K562 (cell line): Measurements from ENCODE around the gene SERPIND1. TPM values are rescaled to one million over a fixed set of nuclear protein-coding genes. Genes with fewer than 3 reads are reported as not detected.

Experiments used
- ARID2 ChIP-seq: fragments of 450-650 bp; IDR thresholded peaks from 2 replicates; pipeline ENCODE4 v1.6.1; 2017; ENCODE audit warnings: antibody characterized with exemption, mild to moderate bottlenecking
- ARNT ChIP-seq, 2 experiments: fragments of 450-650 bp; IDR thresholded peaks; 2 replicates each; pipeline ENCODE4 v1.6.1; 2016; ENCODE audit warnings: mild to moderate bottlenecking in 1 of 2
- BRCA1 ChIP-seq, 2 experiments: fragments of 450-650 bp in 1 of 2; sonication (generic) in 1 of 2; formaldehyde crosslinking in 1 of 2; IDR thresholded peaks; 2 replicates each; pipeline versions ENCODE4 v1.5.0 to v1.6.1; 2017 to 2020; ENCODE audit warnings: mild to moderate bottlenecking in 1 of 2, missing genetic modification reagents in 1 of 2
- BRD9 ChIP-seq: fragments of 450-650 bp; IDR thresholded peaks from 2 replicates; pipeline ENCODE4 v1.6.1; 2018; ENCODE audit warnings: low read depth; ENCODE audit not compliant: partially characterized antibody
- CHD4 ChIP-seq: fragments of 200-600 bp; sonication (generic); IDR thresholded peaks from 3 replicates; pipeline ENCODE4 v1.6.1; 2012; ENCODE audit warnings: low read depth, mild to moderate bottlenecking, mixed read lengths, low read length, inconsistent platforms; ENCODE audit not compliant: insufficient read depth, insufficient replicate concordance, poor library complexity, severe bottlenecking
- COPS2 ChIP-seq: fragments of 450-650 bp; conservative IDR thresholded peaks from 2 replicates; pipeline ENCODE4 v1.6.1; 2016; ENCODE audit warnings: mild to moderate bottlenecking, moderate library complexity
- HNRNPK ChIP-seq: fragments of 200-400 bp; formaldehyde crosslinking; IDR thresholded peaks from one replicate; pipeline ENCODE4 v1.6.1; 2018; ENCODE audit warnings: mild to moderate bottlenecking, low read depth, low read length; ENCODE audit not compliant: poor library complexity, severe bottlenecking
- KDM2B ChIP-seq: fragments of 250-450 bp; sonication (Bioruptor Pico); IDR thresholded peaks from 2 replicates; pipeline ENCODE4 v1.8.0; 2021; ENCODE audit warnings: mild to moderate bottlenecking, moderate library complexity
- MTF1 ChIP-seq: fragments of 250-450 bp; sonication (Bioruptor Pico); IDR thresholded peaks from 2 replicates; pipeline ENCODE4 v1.9.0; 2021; ENCODE audit warnings: moderate library complexity, mild to moderate bottlenecking, inconsistent platforms, borderline replicate concordance
- MYNN ChIP-seq, 2 experiments: sonication (generic); formaldehyde crosslinking in 1 of 2; IDR thresholded peaks; 2 replicates each; pipeline versions ENCODE4 v1.5.0 to v1.6.1; 2016 to 2020; ENCODE audit warnings: antibody characterized with exemption in 1 of 2, missing genetic modification reagents in 1 of 2
- PHB2 ChIP-seq: fragments of 450-650 bp; IDR thresholded peaks from 2 replicates; pipeline ENCODE4 v1.6.1; 2017; ENCODE audit warnings: low read depth
- POLR3G ChIP-seq: IDR thresholded peaks from 2 replicates; pipeline ENCODE4 v1.6.1; 2011; ENCODE audit not compliant: insufficient read length, insufficient replicate concordance; ENCODE audit errors: extremely low read depth
- PRMT5 ChIP-seq: sonication (generic); formaldehyde crosslinking; IDR thresholded peaks from 2 replicates; pipeline ENCODE4 v1.5.0; 2020; ENCODE audit warnings: missing genetic modification reagents
- YBX1 ChIP-seq: fragments of 450-650 bp; IDR thresholded peaks from 2 replicates; pipeline ENCODE4 v1.7.1; 2016; ENCODE audit warnings: mild to moderate bottlenecking
- ZNF140 ChIP-seq: fragments of 250-450 bp; sonication (Bioruptor Pico); IDR thresholded peaks from 2 replicates; pipeline ENCODE4 v1.8.0; 2021; ENCODE audit warnings: moderate library complexity, mild to moderate bottlenecking, inconsistent platforms
- polyA plus RNA-seq, 8 experiments: library from polyadenylated mRNA; depleted of rRNA in 4 of 8; stranded (reverse) in 5 of 8; unstranded in 3 of 8; fragments of >200 nt; fragmentation: Nextera tagmentation in 2 of 8; fragmentation: Illumina TruSeq in 1 of 8; extraction: Ambion mirVana in 2 of 8; extraction: Trizol in 1 of 8; gene quantifications; 2 replicates each; pipeline versions ENCODE4 v1.2.1 to v1.2.3, GENCODE V29; 2011 to 2014; ENCODE audit warnings: inconsistent platforms in 1 of 8, missing spikeins in 1 of 8
- total RNA-seq, 7 experiments: library from RNA; depleted of rRNA in 6 of 7; stranded (reverse); fragments of >200 nt in 6 of 7; fragmentation: Illumina TruSeq in 2 of 7; extraction: Trizol in 2 of 7; gene quantifications; 2 replicates each; pipeline versions ENCODE4 v1.2.1 to v1.2.3, GENCODE V29; 2011 to 2021; ENCODE audit warnings: low replicate concordance in 1 of 7
- TF ChIP-seq, protein P1 (sequence below): fragments of 450-650 bp; formaldehyde crosslinking; IDR thresholded peaks from 2 replicates; pipeline ENCODE4 v1.4.0; 2022; ENCODE audit warnings: missing genetic modification characterization
- TF ChIP-seq, protein P2 (sequence below): fragments of 450-650 bp; formaldehyde crosslinking; IDR thresholded peaks from 2 replicates; pipeline ENCODE4 v1.4.0; 2022; ENCODE audit warnings: missing genetic modification characterization

Gene SERPIND1
- total and polyA plus RNA-seq, 9 of the 15 experiments (the other 6 are each of a cell fraction or from before 2014, with no cell fraction given), result 0.04 to 0.11 (median 0.09) TPM; not detected in 6

DNA sequence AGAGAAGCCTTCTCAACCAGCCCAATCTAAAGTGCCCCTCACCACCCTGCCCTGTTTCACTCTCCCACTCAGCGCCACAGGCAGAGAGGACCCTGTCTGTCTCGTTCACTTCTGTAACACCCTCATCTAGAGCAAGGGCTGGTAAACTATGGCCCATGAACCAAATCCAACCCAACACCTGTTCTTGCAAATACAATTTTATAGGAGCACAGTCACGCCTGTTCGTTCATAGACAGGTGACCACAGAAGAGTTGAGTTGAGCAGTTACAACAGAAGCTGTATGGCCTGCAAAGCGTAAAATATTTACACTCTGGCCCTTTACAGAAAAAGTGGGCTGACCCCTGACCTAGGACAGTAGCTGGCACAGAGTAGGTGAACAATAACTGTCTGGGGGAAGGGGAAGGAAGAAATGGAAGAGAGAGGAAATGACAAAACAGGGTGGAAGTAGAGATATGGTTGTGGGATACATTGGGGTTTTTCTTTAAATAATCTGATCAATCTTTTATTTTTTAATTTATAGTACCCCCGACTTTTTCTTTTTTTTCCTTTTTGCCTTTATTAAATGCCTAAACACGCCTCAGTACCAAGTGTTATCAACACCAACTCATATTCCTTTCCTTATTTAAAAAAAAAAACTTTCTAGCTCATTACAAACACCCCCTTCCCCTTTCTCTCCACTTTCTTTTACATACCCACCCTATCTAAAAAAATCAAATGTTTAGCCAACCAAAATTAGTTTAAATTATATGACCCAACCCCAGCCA lies 20.9 kb downstream of the SERPIND1 start (continued):
- TF ChIP-seq, protein P1, sequence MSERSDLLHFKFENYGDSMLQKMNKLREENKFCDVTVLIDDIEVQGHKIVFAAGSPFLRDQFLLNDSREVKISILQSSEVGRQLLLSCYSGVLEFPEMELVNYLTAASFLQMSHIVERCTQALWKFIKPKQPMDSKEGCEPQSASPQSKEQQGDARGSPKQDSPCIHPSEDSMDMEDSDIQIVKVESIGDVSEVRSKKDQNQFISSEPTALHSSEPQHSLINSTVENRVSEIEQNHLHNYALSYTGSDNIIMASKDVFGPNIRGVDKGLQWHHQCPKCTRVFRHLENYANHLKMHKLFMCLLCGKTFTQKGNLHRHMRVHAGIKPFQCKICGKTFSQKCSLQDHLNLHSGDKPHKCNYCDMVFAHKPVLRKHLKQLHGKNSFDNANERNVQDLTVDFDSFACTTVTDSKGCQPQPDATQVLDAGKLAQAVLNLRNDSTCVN (CRISPR knock-in tag), result no peak
- TF ChIP-seq PRMT5 (no peak), HNRNPK (peak; percentile 85), COPS2 (no peak), MYNN (IDR thresholded peaks at IDR 0.05) (no peak), MYNN (CRISPR knock-in tag; IDR thresholded peaks at IDR 0.05) (no peak), PHB2 (peak; percentile 39; the same call in 1 of the 2 replicates), POLR3G (no peak), YBX1 (0 out of 2 replicates have a peak, but pooled peaks have one; percentile 5), BRD9 (no peak), KDM2B (CRISPR knock-in tag) (no peak), BRCA1 (IDR thresholded peaks at IDR 0.05) (no peak), BRCA1 (CRISPR knock-in tag; IDR thresholded peaks at IDR 0.05) (peak; percentile 48; the same call in 1 of the 2 replicates), ZNF140 (CRISPR knock-in tag) (0 out of 2 replicates have a peak, but pooled peaks have one; percentile 64), ARID2 (no peak), MTF1 (CRISPR knock-in tag) (0 out of 2 replicates have a peak, but pooled peaks have one; percentile 32), ARNT (IDR thresholded peaks at IDR 0.05) (0 out of 4 replicates have a peak, but pooled peaks of 1 of the 2 experiments have one; percentile 26), CHD4 (no peak)
- TF ChIP-seq, protein P2, sequence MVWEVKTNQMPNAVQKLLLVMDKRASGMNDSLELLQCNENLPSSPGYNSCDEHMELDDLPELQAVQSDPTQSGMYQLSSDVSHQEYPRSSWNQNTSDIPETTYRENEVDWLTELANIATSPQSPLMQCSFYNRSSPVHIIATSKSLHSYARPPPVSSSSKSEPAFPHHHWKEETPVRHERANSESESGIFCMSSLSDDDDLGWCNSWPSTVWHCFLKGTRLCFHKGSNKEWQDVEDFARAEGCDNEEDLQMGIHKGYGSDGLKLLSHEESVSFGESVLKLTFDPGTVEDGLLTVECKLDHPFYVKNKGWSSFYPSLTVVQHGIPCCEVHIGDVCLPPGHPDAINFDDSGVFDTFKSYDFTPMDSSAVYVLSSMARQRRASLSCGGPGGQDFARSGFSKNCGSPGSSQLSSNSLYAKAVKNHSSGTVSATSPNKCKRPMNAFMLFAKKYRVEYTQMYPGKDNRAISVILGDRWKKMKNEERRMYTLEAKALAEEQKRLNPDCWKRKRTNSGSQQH (CRISPR knock-in tag), result no peak
